ENCODE measurements around the gene FMNL3.

DNA sequence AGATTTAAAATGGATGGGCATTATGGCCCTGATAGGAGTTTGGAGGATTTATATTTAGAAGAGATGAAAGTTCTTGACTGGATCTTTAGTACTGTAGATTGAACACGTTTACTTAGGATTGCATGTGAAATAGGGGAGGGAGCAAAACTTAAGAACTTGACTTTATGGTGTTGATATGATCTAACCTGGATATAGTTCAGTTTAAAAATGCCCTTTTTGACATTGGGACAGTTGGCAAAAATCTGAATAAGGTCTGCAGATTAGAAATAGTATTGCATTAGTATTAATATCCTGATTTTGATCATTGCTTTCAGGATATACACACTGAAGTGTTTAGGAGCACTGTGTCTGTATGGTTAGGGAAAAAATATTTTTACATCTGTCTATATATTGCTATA, 43.8 kb upstream of the FMNL3 start:
- TF ChIP-seq, protein P1, sequence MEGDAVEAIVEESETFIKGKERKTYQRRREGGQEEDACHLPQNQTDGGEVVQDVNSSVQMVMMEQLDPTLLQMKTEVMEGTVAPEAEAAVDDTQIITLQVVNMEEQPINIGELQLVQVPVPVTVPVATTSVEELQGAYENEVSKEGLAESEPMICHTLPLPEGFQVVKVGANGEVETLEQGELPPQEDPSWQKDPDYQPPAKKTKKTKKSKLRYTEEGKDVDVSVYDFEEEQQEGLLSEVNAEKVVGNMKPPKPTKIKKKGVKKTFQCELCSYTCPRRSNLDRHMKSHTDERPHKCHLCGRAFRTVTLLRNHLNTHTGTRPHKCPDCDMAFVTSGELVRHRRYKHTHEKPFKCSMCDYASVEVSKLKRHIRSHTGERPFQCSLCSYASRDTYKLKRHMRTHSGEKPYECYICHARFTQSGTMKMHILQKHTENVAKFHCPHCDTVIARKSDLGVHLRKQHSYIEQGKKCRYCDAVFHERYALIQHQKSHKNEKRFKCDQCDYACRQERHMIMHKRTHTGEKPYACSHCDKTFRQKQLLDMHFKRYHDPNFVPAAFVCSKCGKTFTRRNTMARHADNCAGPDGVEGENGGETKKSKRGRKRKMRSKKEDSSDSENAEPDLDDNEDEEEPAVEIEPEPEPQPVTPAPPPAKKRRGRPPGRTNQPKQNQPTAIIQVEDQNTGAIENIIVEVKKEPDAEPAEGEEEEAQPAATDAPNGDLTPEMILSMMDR (IDR thresholded peaks at IDR 0.05; ENCODE audit: low read depth, low read length, missing input control) = no peak
- TF ChIP-seq, protein P2, sequence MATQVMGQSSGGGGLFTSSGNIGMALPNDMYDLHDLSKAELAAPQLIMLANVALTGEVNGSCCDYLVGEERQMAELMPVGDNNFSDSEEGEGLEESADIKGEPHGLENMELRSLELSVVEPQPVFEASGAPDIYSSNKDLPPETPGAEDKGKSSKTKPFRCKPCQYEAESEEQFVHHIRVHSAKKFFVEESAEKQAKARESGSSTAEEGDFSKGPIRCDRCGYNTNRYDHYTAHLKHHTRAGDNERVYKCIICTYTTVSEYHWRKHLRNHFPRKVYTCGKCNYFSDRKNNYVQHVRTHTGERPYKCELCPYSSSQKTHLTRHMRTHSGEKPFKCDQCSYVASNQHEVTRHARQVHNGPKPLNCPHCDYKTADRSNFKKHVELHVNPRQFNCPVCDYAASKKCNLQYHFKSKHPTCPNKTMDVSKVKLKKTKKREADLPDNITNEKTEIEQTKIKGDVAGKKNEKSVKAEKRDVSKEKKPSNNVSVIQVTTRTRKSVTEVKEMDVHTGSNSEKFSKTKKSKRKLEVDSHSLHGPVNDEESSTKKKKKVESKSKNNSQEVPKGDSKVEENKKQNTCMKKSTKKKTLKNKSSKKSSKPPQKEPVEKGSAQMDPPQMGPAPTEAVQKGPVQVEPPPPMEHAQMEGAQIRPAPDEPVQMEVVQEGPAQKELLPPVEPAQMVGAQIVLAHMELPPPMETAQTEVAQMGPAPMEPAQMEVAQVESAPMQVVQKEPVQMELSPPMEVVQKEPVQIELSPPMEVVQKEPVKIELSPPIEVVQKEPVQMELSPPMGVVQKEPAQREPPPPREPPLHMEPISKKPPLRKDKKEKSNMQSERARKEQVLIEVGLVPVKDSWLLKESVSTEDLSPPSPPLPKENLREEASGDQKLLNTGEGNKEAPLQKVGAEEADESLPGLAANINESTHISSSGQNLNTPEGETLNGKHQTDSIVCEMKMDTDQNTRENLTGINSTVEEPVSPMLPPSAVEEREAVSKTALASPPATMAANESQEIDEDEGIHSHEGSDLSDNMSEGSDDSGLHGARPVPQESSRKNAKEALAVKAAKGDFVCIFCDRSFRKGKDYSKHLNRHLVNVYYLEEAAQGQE (IDR thresholded peaks at IDR 0.05) = no peak
- no peak for TF ChIP-seq TAF1 (conservative IDR thresholded peaks at IDR 0.05)
- no peak for TF ChIP-seq JUND (IDR thresholded peaks at IDR 0.05)
- TF ChIP-seq, protein P3, sequence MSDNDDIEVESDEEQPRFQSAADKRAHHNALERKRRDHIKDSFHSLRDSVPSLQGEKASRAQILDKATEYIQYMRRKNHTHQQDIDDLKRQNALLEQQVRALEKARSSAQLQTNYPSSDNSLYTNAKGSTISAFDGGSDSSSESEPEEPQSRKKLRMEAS (IDR thresholded peaks at IDR 0.05) = no peak
- no peak for TF ChIP-seq EGR1 (IDR thresholded peaks at IDR 0.05; ENCODE audit: low read depth in 2 of 2)
- TF ChIP-seq HNF4A (conservative IDR thresholded peaks at IDR 0.05) = no peak
- TF ChIP-seq SP1 (IDR thresholded peaks at IDR 0.05) = no peak

All from liver (tissue), 3 donors.